ENCODE results near the gene FABP6. TPM values are rescaled to one million over a fixed set of nuclear protein-coding genes. Genes with fewer than 3 reads are reported as not detected.

Gene FABP6
- total RNA-seq, 1 donor from 2014 or later: not detected

DNA sequence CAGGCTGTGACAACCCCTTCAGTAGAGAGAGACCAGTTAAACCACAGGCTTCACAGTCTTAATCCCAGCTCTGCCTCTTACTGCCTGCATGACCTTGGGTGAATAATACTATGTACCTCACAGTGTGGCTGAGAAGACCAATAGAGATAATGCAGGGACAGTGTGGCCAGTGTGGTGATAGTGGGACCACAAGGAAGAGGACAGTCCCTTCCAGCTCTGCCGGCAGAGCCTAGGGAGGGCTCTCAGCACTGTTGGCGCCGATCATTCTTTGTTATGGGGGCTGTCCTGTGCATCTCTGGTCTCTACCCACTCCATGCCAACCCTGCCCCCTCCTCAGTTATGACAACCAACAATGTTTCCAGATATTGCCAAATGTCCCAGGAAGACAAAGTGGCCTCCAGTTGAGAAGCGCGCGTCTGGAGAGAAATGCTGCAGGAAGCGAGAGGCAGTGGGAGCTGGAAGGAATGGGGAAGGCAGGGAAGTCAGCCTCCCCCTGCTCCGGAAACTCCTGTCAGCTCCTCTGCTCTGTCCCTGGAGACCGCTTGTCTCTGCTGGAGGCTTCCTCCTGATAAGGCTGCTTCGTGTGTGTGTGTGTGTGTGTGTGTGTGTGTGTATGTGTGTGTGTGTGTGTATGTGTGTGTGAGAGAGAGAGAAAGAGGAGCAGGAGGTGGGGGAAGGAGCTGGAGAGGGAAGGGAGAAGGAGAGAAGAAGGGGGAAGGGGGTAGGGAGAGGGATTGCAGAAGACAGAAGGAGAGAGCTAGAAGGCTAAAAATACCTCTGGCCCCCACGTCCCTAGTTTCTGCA, 31.8 kb upstream of the FABP6 start:
- Mint-ChIP-seq H3K27ac (no peak overlapping the region), H3K27me3 (peaks cover 32% of the 10 kb centered on the region), H3K4me3 (no peak overlapping the region), H3K36me3 (ENCODE audit: low read depth) (no peaks in the 10 kb centered on the region), H3K4me1 (peaks cover 6% of the 10 kb centered on the region), H3K9me3 (no peaks in the 10 kb centered on the region)
- ChIA-PET CTCF (interaction anchor here (1.2 to 4.1 kb wide), 3 partner anchors 7 to 176 kb away, joined by 3 to 23 read pairs (median 8); no protein-coding TSS in a partner anchor), POLR2A (no interaction called here)
- intact Hi-C loops (cut with micrococcal nuclease): no loop called here
- TF ChIP-seq, protein P1, sequence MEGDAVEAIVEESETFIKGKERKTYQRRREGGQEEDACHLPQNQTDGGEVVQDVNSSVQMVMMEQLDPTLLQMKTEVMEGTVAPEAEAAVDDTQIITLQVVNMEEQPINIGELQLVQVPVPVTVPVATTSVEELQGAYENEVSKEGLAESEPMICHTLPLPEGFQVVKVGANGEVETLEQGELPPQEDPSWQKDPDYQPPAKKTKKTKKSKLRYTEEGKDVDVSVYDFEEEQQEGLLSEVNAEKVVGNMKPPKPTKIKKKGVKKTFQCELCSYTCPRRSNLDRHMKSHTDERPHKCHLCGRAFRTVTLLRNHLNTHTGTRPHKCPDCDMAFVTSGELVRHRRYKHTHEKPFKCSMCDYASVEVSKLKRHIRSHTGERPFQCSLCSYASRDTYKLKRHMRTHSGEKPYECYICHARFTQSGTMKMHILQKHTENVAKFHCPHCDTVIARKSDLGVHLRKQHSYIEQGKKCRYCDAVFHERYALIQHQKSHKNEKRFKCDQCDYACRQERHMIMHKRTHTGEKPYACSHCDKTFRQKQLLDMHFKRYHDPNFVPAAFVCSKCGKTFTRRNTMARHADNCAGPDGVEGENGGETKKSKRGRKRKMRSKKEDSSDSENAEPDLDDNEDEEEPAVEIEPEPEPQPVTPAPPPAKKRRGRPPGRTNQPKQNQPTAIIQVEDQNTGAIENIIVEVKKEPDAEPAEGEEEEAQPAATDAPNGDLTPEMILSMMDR (IDR thresholded peaks at IDR 0.05): no peak
- no peak for ATAC-seq (ENCODE audit: low read depth)
- DNase-seq: no peak

DNA sequence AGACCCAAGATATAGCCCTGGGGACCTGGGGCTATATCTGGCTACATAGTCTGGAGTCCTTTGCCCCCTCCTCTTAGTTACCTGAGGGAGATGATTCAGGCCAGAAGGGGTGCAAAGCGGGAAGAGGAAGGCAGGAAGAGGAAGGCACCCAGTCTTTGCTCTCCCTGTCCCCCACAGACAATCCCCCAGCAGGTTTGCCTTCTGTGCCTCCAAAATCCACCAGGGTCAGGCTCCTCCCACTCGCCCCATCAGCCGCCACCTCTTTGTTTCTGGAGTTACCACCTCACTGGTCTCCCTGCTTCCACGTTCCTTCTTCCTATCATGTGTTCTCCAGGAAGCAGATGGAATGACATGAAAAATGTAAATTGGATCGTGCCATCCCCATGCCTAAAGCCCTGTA, 31.2 kb upstream of the FABP6 start:
- Mint-ChIP-seq H3K9me3 (no peaks in the 10 kb centered on the region), H3K4me3 (no peak overlapping the region), H3K4me1 (peaks cover 6% of the 10 kb centered on the region), H3K36me3 (ENCODE audit: low read depth) (no peaks in the 10 kb centered on the region), H3K27ac (no peak overlapping the region), H3K27me3 (peaks cover 32% of the 10 kb centered on the region)
- POLR2A ChIA-PET: no interaction called here
- no peak for DNase-seq
- intact Hi-C loops (cut with micrococcal nuclease): no loop called here
- CTCF ChIA-PET: interaction anchor here (1.2 to 4.1 kb wide), 3 partner anchors 8 to 176 kb away, joined by 3 to 23 read pairs (median 8); no protein-coding TSS in a partner anchor
- TF ChIP-seq, protein P1 (IDR thresholded peaks at IDR 0.05): no peak
- no peak for ATAC-seq (ENCODE audit: low read depth)

DNA sequence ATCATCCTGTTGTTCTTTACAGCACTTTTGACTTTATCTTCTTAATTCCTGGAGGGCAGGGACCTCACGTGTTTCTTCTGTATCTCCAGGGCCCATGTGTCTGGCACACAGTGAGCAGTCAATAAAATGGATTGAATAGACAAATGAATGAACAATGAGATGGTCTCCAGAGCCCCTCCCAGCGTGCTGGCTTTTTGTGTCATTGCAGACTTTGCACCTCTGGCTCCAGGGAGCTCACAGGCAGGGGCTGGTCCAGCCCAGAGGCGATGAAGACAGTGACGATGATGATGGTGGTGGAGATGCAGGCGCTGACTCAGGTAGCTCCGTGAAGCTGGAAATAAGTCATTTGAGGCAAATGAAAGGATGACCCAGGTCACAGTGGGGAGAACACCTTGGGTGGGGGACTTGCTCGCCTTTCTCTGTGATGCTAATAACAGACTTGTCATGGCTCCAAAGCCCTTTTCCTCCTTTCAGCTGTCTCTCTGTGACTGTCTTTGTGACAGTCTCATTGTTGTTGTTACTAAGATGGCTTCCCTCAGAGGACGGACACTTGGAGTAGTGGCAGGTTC, 30.4 kb upstream of the FABP6 start:
- Mint-ChIP-seq H3K27ac (no peak overlapping the region), H3K36me3 (ENCODE audit: low read depth) (no peaks in the 10 kb centered on the region), H3K4me3 (no peak overlapping the region), H3K9me3 (no peaks in the 10 kb centered on the region), H3K27me3 (peaks cover 32% of the 10 kb centered on the region), H3K4me1 (peaks cover 6% of the 10 kb centered on the region)
- POLR2A ChIA-PET: no interaction called here
- no peak for DNase-seq
- intact Hi-C loops (cut with micrococcal nuclease): loop anchor here (1.0 kb wide), 3 partner anchors 146 to 192 kb away; no protein-coding TSS in a partner anchor
- no peak for ATAC-seq (ENCODE audit: low read depth)
- TF ChIP-seq, protein P1 (IDR thresholded peaks at IDR 0.05): no peak
- CTCF ChIA-PET: interaction anchor here (1.2 to 4.1 kb wide), 3 partner anchors 9 to 177 kb away, joined by 3 to 23 read pairs (median 8); no protein-coding TSS in a partner anchor

DNA sequence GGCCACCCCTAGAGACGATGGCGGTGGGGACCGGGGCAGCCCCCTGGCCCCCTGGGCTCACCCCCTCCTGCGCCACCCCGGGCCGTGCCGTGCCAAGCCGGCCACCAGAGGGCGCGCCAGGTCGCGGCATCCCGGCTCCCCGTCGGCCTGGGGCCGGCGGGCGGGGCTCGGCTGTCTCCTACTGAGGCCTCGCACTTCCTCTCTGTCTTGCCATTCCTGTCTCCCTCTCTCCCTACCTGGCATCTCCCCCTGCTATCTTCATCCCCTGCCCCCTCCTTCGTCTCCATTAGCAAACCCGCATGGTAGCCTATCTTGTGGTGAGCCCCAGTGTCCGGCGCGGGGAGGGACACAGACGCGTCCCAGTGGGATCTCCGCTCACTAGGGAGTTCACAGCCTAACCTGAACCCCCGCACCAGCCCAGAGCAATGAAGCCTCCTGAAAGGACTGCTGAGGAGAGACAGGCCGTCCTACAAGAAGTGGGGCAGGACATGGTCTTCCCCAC, 29.8 kb upstream of the FABP6 start:
- no peak overlapping the region for H3K27ac Mint-ChIP-seq

More for the DNA sequence above, 29.8 kb upstream of the FABP6 start:
- ATAC-seq (ENCODE audit: low read depth): peak; percentile 96
- H3K4me1 Mint-ChIP-seq: peaks cover 6% of the 10 kb centered on the region
- peaks cover 32% of the 10 kb centered on the region for H3K27me3 Mint-ChIP-seq
- no peaks in the 10 kb centered on the region for H3K36me3 Mint-ChIP-seq (ENCODE audit: low read depth)
- H3K9me3 Mint-ChIP-seq: no peaks in the 10 kb centered on the region
- TF ChIP-seq, protein P1 (IDR thresholded peaks at IDR 0.05): peak; percentile 55
- peak; percentile 78 for DNase-seq
- POLR2A ChIA-PET: no interaction called here
- peak overlapping the region; percentile 68 for H3K4me3 Mint-ChIP-seq
- intact Hi-C loops (cut with micrococcal nuclease): loop anchor here (1.0 kb wide), 3 partner anchors 146 to 192 kb away; no protein-coding TSS in a partner anchor
- CTCF ChIA-PET: interaction anchor here (2.2 to 4.1 kb wide), 2 partner anchors 145 to 178 kb away, joined by 8 to 23 read pairs; no protein-coding TSS in a partner anchor
